AG04450 (cell line): ENCODE measurements around the gene TEX29. TPM values are rescaled to one million over a fixed set of nuclear protein-coding genes. Genes with fewer than 3 reads are reported as not detected.

Experiments
- CTCF ChIA-PET: fragments of 300-600, 350-600 bp; formaldehyde crosslinking; extraction: SDS; loops from one replicate; lab custom pipeline; 2022; ENCODE audit warnings: antibody characterized with exemption, inconsistent platforms; lab: Charles Lee
- POLR2A ChIA-PET: fragments of 350-600 bp; formaldehyde crosslinking; extraction: SDS; loops from one replicate; lab custom pipeline; 2021; ENCODE audit warnings: antibody characterized with exemption, inconsistent platforms; lab: Yijun Ruan, JAX
- DNase-seq: peaks from one replicate; pipeline ENCODE4 v3.0.0-alpha.2; 2011; ENCODE audit warnings: low read depth, low spot score
- H3K27ac ChIP-seq: one replicate; pipeline ENCODE4 v1.5.1; 2012; ENCODE audit warnings: low read depth, low read length, control low read depth
- H3K27me3 ChIP-seq: one replicate; pipeline ENCODE4 v1.6.0; 2012; ENCODE audit warnings: low read length; ENCODE audit not compliant: control insufficient read depth, insufficient read depth
- H3K4me3 ChIP-seq: 2 replicates; pipeline ENCODE4 v1.5.1; 2011; ENCODE audit warnings: mild to moderate bottlenecking, low read depth, low read length, control low read depth
- H3K9me3 ChIP-seq: 2 replicates; pipeline ENCODE4 v1.5.1; 2012; ENCODE audit warnings: low read length; ENCODE audit not compliant: control insufficient read depth, insufficient read depth
- CTCF ChIP-seq: IDR thresholded peaks from 2 replicates; pipeline ENCODE4 v1.5.1; 2011; ENCODE audit warnings: low read depth, low read length, control low read depth, inconsistent platforms
- polyA plus RNA-seq: library from polyadenylated mRNA; depleted of rRNA; stranded (reverse); fragments of >200 nt; gene quantifications from 2 replicates; pipeline ENCODE4 v1.2.3, GENCODE V29; 2011

TEX29 gene
- polyA plus RNA-seq, 1 experiment, result 6.1 TPM

- ChIA-PET POLR2A (no interaction called here), CTCF (no interaction called here)
- Histone ChIP-seq H3K27me3 (no peaks in the 10 kb centered on the region), H3K4me3 (no peak overlapping the region), H3K9me3 (peaks cover 14% of the 10 kb centered on the region), H3K27ac (no peak overlapping the region)
- no peak for DNase-seq
- TF ChIP-seq CTCF, result no peak
Observed at GRCh38 chr13:111338841-111339240, 18.4 kb downstream of the TEX29 start.

GRCh38 chr13:111339366-111340143, 19.1 kb downstream of the TEX29 start:
- Histone ChIP-seq H3K9me3 (peaks cover 10% of the 10 kb centered on the region), H3K4me3 (no peak overlapping the region), H3K27me3 (no peaks in the 10 kb centered on the region), H3K27ac (no peak overlapping the region)
- TF ChIP-seq CTCF, result no peak
- CTCF ChIA-PET, result no interaction called here
- DNase-seq, result no peak
- POLR2A ChIA-PET, result no interaction called here

GRCh38 chr13:111341886-111342285, 21.4 kb downstream of the TEX29 start:
- CTCF ChIA-PET, result no interaction called here
- POLR2A ChIA-PET, result no interaction called here
- TF ChIP-seq CTCF, result no peak
- no peak overlapping the region for H3K4me3 ChIP-seq
- H3K27ac ChIP-seq, result no peak overlapping the region
- DNase-seq, result no peak
- H3K9me3 ChIP-seq, result peaks cover 13% of the 10 kb centered on the region
- no peaks in the 10 kb centered on the region for H3K27me3 ChIP-seq

- no peak for TF ChIP-seq CTCF
- no peak for DNase-seq
- Histone ChIP-seq H3K4me3 (no peak overlapping the region), H3K27me3 (no peaks in the 10 kb centered on the region), H3K27ac (no peak overlapping the region), H3K9me3 (peaks cover 13% of the 10 kb centered on the region)
- ChIA-PET CTCF (no interaction called here), POLR2A (no interaction called here)
Observed at GRCh38 chr13:111342721-111343120, 22.3 kb downstream of the TEX29 start.

GRCh38 chr13:111343186-111343805, 22.9 kb downstream of the TEX29 start:
- Histone ChIP-seq H3K27me3 (no peaks in the 10 kb centered on the region), H3K4me3 (no peak overlapping the region), H3K27ac (no peak overlapping the region), H3K9me3 (peaks cover 13% of the 10 kb centered on the region; the same call in 1 of the 2 replicates)
- POLR2A ChIA-PET, result no interaction called here
- CTCF ChIA-PET, result no interaction called here
- no peak for TF ChIP-seq CTCF
- no peak for DNase-seq
